GM18508 (cell line): ENCODE measurements around the gene ZSWIM9.

ENCODE experiments used
- ATAC-seq: cut with Tn5 transposase; IDR thresholded peaks from one replicate; pipeline ENCODE4 v1.9.1; 2021; ENCODE audit warnings: moderate number of reproducible peaks; ENCODE audit not compliant: insufficient read depth, unreplicated experiment

Gene ZSWIM9

DNA sequence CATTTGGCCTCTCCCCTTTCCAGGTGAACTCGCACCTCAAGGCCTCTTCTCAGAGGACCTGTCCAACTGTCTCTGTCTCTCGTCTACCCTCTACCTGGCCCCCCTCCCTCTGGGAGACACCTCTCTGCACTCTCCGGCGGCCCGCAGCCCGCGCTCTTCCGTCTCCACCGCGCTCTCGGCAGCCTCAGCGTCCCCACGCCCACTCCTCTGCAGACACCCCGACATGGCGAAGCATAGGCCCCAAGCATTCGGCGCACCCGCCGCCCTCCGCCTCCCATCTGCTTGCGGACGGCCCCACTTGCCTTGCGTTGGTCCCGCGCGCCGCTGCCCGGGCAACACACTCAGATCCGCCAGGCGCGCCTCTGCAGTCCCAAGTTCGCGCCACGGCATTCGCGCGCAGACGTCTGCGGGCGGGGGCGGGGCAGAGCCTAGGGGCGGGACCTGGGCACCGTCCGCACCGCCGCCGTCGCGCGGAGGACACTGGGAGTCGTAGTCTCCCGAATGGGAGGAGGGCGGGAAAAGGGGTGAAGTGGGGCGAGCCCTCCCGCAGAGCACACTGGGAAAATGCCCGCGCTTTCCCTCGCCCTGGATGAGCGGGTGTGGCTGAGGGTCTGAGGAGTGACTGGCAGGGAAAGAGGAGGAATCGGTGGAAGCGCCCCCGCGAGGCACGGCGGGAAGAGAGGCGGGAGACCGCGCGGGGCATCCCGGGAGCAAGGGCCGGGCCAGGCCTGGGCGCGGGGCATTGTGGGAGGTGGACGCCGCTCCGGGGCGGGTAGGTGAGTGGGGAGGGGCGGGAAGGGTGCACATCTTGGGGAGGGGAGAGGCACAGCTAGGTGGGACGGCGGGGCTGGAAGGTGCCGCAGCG is at the start of gene ZSWIM9, which contains the start of gene LIG1:
ZSWIM9 (plus strand) TSS at position 742 of the 865 bp plus-strand sequence. CDS start 1,123 bp downstream, outside the sequence.
LIG1 (minus strand) TSS at position 406 of the 865 bp plus-strand sequence. CDS start 4,778 bp downstream, outside the sequence.
- ATAC-seq = no peak

DNA sequence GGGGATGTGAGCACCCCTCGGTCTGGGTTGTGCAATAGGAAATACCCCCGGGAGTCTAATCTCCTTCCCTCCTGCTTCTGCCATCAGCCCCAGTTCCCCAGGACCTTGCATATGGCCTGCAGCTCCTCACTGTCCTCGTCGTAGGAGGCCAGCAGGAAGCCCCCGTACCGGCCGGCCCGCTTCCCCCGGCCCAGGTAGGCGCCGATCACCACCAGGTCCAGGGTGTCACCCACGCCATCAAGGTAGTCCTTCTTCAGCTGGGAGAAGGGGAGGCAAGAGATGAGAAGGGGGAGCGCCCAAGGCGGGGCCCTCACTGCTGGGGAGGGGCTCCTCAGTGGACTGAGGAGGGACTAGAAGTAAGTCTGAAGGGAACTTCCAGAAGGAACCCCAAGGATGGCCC is 49.4 kb upstream of the ZSWIM9 start:
- ATAC-seq = no peak

DNA sequence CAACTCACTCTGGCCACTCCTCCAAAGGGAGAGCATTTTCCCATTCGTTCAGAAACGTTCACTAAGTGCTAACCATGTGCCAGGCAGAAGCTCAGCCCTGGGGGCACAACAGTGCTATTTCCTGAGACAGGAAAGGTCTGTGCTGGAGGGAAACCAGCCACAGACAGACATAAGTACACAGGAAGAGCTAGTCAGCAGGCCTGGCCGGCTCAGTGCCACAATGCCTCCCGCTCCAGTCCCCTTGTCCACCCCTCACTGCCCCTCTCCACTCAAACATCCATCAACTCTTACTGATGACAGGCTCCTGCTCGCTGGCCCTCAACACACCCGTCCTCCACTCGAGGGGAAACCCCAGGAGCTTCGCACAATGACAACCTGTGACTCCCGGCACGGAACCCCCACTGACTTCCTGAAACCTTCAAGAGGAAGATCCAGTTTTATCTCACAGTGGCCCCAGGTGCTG is 48.5 kb upstream of the ZSWIM9 start:
- no peak for ATAC-seq

DNA sequence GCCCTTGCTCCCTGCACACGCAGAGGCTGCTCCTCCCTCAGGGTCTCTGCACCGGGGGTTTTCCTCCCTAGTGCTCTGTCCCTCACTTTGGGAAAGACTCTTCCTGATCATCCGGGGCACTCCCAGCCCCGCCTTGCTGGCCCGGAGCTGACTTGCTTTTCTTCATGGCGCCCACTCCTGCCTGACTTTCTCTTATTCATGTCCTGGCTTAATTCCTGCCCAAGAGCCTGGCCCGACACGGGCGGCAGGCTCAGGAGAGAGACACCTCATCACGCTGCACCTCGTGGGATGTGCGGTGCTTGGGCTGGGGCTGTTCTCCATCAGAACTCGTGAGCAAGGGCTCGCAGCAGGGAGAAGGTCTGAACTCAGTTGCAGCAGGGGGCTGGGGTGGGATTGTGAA is 48.1 kb upstream of the ZSWIM9 start:
- no peak for ATAC-seq

DNA sequence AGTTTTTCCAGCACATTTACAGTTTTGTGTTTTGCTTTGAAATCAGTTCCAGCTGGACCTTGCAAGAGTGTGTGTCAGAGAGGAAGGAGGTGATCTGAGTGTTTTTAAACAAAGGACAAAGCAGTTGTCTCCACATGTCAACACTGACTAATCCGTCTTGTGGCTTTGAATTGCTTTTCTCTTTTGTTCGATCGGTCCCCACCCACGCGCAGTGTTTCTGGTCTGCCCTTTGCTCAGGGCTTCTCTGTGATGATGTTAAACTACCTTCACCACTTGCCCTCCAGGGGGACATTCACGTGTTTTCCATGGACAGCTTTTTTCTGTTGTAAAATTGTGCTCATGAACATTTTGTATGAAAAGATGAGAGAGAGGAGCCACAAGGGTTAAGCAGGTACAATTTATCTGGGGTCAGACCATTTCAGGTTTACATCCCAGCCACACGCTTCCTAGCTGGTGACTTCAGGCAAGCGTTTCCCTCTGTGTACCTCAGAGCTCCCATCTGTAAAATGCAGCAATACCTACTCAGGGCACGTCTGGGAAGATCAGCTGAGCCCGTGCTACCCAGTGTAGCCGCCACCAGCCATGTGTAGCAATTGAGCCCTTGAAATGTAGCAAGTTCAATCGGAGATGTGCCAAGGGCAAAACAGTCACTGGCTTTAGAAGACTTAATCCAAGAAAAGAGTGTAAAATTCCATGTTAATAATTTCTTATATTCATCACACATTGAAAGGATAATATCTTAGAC is 46.4 kb upstream of the ZSWIM9 start:
- no peak for ATAC-seq

DNA sequence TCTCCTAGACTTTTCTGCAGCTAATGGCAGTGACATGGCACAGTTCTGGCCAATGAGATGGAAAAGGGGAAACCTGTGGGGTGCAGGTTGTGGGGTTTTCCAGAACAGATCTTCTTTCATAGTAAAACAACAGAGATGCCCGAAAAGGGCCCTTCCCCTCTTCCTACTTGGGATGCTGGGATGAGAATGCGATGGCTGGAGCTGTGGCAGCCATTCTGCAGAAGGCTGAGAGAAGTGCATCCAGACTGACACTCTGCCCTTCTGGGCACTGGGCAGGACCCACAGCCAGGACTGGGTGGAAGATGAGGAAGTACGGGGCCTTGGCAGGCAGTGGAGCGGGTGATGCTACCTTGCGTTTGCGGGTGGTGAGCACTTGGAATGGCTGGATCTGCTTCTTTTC is 42.9 kb upstream of the ZSWIM9 start:
- no peak for ATAC-seq

DNA sequence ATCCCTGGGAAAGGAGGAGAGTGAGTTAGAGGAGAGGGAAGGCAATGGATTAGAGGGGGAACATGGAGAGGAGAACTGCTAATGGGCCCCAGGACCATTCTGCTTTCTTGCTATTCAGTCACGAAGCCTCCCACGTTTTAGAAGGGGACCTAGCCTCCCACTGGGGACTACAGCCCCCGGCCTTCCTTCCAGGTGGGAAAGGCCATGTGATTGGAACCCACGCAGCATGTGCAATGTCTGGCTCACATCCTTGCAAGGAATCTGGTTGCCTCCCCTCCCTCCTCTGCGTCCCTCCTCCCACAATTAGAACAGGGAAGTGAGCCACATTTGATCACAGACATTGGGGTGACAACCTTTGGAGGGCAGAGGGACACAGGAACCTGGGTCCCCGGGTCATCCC is 37.4 kb upstream of the ZSWIM9 start:
- ATAC-seq = no peak

DNA sequence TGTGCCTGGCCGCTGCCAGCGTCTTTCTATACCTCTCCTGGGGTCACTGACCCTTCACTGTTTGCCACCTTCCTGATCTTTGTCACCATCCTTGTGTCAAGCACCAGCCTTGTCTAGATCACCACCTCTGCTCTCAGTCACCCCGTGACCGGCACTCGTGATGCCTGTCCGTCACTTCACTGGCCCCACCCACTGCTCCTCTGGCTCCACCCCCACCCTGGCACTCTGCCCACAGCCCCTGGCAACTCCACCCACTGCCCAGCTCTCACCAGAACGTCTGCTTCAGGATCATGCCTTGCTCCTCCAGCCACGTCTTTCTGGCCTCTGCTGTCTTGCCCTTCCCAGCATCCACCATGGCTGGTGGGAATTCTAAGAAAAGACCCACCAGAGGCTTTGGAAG is 35.1 kb upstream of the ZSWIM9 start:
- ATAC-seq = no peak

DNA sequence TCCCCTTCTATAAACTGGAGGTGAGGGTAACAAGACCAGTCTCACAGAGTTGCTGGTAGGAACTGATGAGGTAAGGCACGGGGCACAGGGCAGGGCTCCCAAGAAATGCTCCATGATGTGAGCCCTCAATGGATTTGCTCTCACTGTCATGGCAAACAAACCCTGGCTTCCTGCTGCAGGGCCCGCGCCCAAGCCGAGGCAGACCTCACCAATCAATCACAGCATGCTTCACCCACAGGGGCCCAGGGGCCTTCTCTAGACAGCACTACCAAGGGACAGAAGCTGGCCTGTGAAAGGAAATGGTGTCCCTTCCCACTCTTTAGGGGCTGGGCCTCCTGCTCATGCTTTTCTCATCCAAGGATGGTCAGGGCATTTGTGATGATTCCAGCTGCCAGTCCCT is 33.9 kb upstream of the ZSWIM9 start:
- ATAC-seq = no peak

DNA sequence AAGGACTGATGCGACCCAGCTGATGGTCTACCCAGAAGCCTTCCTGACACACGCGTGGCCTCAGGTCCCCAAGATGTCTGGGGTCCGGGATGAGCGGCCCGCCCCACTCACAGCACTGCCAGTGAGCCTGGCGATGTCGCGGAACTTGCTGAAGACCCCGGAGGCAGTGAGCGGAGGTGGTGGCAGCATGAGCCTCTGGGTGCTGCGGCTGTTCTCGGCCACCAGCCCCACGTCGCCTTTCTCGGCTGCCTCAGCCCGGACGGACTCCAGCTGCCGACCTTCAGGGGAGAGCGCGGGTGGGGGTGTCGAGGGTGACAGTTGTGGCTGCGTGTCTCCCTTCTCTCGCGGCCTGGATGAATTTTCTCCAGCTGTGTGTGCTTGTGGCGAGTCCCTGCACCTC is 33.1 kb upstream of the ZSWIM9 start:
- ATAC-seq = no peak

DNA sequence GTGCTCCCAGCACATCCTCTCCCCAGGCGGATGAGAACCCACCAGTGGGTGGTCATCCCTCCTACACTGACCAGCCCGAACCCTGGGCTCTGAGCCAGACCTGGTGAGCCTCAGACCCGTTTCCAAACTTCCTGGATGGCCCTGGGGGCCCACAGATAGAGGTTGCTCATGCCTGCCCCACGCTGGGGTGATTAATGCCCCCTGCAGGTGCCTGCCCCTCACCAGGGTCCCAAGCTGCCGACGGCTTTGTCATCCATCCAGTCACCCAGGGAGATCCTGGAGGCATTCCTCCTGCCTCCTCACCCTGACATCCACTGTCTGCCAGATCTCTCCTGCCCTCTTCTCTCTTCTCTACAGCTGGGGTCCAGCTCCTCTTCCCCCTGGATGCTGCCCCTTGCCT is 31.4 kb upstream of the ZSWIM9 start:
- no peak for ATAC-seq

DNA sequence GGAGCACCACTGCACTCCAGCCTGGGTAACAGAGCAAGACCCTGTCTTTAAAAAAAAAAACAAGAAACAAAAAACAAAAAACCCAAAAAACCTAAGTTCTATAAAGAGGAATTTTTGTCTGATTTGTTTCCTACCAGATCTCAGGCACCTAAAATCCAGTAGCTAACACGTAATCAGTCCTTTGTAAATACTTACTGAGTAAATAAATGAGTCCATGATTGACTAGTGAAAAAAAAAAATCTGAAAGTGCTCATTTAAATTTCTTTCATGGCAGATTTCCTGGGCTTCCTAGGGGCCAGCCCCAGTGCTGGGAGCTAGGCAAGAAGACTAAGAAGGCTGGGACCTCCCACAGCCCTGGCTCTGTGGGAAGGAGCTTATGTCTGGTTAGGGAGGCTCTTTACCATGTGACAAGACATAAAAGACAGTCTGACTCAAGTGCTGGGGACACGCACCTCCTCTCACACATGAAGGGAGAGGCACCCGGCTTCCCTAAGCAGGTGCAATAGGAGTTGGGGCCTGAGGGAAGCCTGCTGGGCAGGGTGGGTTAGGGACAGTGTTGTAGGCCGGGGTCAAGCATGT is 22.8 kb upstream of the ZSWIM9 start:
- no peak for ATAC-seq

DNA sequence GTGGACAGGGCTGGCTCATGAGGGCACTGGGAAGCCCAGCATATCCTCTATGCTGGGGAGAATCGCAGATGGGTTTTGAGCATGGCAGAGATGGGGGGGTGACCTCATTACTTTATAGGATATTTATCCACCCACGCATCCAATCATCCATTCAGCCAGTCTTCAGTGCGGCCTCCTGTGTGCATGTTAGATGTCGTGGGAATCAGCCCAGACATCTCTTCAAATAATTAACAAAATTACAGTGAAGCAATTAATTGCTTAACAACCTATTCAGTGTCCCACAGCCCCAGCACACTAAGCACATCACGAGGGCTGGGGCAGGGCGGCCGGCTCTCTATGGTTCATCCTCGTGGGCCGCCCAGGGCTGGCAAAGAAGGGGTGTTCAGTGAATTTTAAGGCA is 21.9 kb upstream of the ZSWIM9 start:
- no peak for ATAC-seq

DNA sequence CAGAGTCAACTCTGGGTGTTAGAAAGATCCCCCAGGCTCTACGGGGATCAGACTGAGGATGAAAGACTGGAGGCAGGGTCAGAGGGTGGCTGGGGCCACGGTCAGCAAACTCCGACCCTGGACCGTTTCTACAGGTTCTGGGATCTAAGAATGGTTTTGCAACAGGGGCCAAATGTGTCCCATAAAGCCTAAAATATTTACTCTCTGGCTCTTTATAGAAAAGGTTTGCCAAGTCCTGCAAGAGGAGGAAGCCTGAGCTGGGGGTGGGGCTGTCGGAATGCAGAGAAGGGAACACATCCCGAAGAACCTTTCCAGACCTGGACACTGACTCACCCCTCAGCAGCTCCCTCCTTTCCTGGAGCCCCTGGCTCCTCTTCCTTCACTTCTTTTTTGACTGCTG is 21.1 kb upstream of the ZSWIM9 start:
- no peak for ATAC-seq

DNA sequence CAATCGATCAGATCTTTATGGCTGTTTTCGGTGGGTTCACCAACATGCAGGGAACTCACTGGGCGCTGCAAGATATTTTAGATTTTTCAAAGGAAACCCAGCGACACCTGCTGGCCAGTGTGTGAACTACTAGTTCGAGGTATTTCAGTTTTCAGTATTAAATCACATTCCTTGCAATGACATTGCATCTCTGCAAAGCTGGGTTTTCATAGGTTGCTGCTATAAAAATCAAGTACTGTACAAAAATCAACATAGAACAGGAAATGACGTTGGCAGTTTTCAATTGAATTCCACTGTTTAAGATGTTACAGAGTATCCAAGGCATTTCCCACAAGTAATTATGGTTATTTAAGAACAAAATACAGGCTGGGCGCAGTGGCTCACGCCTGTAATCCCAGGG is 17.9 kb upstream of the ZSWIM9 start:
- no peak for ATAC-seq

DNA sequence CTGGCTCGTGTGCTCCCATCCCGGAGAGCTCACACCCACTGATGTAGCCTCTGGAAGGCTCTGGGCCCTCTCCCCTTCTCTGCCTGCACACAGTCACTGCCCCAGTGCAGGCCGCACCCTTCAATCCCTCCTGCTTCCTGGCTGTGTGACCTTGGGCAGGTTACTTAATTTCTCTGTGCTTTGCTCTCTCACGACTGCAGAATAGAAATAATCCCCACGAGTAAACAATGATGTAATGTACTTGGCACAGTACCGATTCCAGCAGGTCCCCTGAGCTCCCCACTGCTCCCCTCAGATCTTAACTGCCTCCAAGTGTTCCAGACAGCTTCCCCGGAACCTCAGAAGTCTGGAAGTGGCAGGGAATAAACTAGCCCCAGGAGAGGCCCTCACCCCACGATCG is 16.5 kb upstream of the ZSWIM9 start:
- no peak for ATAC-seq

DNA sequence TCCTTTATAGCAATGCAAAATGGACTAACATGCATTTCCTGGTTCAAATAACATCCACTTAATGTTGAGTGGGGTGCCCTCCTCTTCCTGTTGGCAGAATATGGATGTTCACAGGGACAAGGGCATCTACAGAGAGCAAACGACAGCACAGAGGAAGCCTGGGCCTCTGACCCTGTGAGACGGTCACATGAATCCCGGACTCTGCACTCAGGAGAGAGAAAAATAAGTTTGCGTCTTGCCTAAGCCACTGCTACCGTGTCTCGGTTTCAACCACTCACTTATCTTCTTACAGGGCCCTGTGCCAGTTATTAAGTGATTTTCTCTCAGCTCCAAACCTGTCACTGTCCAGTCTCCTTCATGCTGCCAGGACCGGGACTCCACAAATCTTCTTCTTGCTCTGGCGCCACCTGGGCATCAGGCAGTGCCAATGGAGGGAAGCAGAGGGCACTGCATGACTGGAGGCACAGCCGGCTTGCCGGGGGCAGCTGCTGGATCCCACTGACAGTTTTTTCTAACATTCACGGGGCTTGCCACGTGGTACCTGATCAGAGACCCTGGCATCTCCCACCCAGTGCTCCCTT is 12.2 kb upstream of the ZSWIM9 start:
- no peak for ATAC-seq

DNA sequence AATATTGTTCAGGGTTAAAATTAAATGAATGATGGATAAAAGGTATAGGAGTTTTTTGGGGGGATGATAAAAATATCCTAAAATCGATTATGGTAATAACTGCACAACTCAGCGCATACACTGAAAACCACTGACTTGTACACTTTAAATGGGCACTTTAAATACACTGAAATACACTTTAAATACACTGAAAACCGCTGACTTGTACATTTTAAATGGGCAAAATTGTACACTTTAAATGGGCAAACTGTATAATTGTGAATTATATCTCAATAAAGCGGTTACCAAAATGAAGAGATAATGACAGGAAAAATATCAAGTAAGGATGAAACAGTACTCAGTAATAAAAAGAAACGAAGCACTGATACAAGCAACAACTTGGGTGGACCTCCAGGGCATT is 1.8 kb upstream of the ZSWIM9 start:
- no peak for ATAC-seq

DNA sequence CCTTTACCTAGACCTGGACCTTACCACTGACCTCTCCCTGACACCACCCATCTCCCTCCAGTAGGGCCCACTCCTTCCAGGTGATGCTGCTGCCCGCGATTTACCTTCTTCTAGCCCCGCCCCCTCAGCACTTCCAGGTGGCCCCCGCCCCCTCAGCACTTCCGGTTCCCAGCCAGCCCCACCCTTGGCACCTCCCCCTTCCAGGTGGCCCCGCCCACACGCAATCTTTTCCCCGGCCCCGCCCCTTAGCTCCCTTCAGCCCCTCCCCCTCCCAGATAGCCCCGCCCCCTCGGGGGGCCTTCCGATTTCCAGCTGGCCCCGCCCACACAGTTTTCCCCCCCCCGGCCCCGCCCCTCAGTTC is 922 bp upstream of the ZSWIM9 start:
- ATAC-seq = no peak

DNA sequence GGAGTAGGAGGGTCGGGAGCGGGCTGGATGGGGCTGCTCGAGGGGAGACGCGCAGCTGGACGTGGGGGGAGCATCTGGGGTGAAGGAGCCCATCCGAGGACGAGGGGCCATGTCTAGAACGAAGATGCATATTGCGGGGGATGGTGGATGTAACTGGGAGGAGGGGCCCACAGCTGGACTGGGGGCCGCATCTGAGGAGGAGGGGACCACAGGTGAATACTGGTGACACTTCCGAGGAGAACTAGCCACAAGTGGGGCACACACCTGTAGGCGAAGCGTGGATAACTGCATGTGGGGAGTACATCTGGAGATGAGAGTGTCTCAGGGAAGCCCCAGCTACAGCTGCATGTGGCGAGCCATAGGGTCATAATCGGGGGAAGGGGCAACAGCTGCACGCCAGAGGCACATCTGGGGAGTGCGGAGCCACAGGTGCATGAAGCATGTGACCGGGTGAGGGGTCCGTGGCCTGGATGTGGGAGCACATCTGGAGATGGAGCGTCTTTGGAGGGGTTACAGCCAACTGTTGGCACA is 402 bp downstream of the ZSWIM9 start:
- no peak for ATAC-seq

DNA sequence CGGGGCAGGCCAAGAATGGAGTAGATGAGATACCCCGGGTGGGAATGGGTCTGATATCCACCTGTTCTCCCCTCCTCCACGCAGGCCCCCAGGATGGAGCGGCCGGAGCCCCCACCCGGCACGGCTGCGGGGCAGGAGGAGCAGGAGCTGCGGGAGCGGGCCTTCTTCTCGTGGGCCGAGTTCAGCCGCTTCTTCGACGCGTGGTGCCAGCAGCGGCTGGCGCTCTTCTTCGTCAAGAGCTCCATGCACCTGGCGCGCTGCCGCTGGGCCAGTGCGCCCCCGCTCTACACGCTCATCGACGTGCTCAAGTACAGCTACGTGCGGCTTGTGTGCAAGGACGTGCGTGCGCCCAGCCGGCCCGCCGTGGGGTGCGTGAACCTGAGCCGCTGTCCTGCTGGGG is 1.2 kb downstream of the ZSWIM9 start:
- no peak for ATAC-seq
